Lower lobe of right lung (tissue), 2 donors: ENCODE results near the gene GNAQ. TPM values are rescaled to one million over a fixed set of nuclear protein-coding genes. Genes with fewer than 3 reads are reported as not detected.
"Not testable (repeated sequence)": the region's sequence is repeated elsewhere in the genome, so short reads cannot be mapped to it uniquely, and the experiment has no call there.

ENCODE experiments used
- ATAC-seq, 2 donors: fragments of 200-7000 bp; cut with Tn5 transposase; one replicate each; pipeline ENCODE4 v1.9.1; 2020 to 2022; ENCODE audit warnings: mild to moderate bottlenecking in 2 of 2, moderate library complexity in 2 of 2
- DNase-seq: peaks from one replicate; pipeline ENCODE4 v3.0.0-alpha.2; 2020
- H3K27ac ChIP-seq: fragments of 200-600 bp; one replicate; pipeline ENCODE4 v1.8.0; 2022
- H3K27me3 ChIP-seq: fragments of 200-600 bp; one replicate; pipeline ENCODE4 v1.8.0; 2022; ENCODE audit warnings: low read depth
- H3K36me3 ChIP-seq: fragments of 200-600 bp; one replicate; pipeline ENCODE4 v1.8.0; 2022; ENCODE audit warnings: mild to moderate bottlenecking
- H3K4me1 ChIP-seq: fragments of 200-600 bp; one replicate; pipeline ENCODE4 v1.8.0; 2022
- H3K4me3 ChIP-seq: fragments of 200-600 bp; one replicate; pipeline ENCODE4 v1.8.0; 2022; ENCODE audit warnings: mild to moderate bottlenecking
- H3K9me3 ChIP-seq: fragments of 200-600 bp; one replicate; pipeline ENCODE4 v1.8.0; 2022
- intact Hi-C: fragments of 100-400 bp; cut with DNase I; formaldehyde crosslinking; loops from one replicate; pipeline ENCODE4 v1.11.0; 2022
- total RNA-seq: library from RNA; stranded (reverse); fragmentation: NEBNext Ultra II Directional; extraction: Animal tissue kit (Norgen Biotek cat#: 25700); gene quantifications from one replicate; pipeline ENCODE4 v1.2.1, GENCODE V29; 2021
- TF ChIP-seq, protein P1 (sequence below): fragments of 200-600 bp; IDR thresholded peaks from one replicate; pipeline ENCODE4 v1.8.0; 2022; ENCODE audit warnings: antibody characterized with exemption, mild to moderate bottlenecking
- donor health status: DM: no; HTN: yes; CAD: no; lungs with severe emphysema.

Gene GNAQ
- total RNA-seq, 1 donor from 2014 or later = 130 TPM

- Histone ChIP-seq H3K4me1 (peaks cover 12% of the 10 kb centered on the region), H3K36me3 (peaks cover 6% of the 10 kb centered on the region), H3K4me3 (no peak overlapping the region), H3K9me3 (no peaks in the 10 kb centered on the region), H3K27me3 (no peaks in the 10 kb centered on the region), H3K27ac (no peak overlapping the region)
- DNase-seq (no peak), ATAC-seq (no peak)
- TF ChIP-seq, protein P1, sequence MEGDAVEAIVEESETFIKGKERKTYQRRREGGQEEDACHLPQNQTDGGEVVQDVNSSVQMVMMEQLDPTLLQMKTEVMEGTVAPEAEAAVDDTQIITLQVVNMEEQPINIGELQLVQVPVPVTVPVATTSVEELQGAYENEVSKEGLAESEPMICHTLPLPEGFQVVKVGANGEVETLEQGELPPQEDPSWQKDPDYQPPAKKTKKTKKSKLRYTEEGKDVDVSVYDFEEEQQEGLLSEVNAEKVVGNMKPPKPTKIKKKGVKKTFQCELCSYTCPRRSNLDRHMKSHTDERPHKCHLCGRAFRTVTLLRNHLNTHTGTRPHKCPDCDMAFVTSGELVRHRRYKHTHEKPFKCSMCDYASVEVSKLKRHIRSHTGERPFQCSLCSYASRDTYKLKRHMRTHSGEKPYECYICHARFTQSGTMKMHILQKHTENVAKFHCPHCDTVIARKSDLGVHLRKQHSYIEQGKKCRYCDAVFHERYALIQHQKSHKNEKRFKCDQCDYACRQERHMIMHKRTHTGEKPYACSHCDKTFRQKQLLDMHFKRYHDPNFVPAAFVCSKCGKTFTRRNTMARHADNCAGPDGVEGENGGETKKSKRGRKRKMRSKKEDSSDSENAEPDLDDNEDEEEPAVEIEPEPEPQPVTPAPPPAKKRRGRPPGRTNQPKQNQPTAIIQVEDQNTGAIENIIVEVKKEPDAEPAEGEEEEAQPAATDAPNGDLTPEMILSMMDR = no peak
- intact Hi-C loops = no loop called here
Observed at GRCh38 chr9:77866878-77867277, 164.7 kb downstream of the GNAQ start.

DNA sequence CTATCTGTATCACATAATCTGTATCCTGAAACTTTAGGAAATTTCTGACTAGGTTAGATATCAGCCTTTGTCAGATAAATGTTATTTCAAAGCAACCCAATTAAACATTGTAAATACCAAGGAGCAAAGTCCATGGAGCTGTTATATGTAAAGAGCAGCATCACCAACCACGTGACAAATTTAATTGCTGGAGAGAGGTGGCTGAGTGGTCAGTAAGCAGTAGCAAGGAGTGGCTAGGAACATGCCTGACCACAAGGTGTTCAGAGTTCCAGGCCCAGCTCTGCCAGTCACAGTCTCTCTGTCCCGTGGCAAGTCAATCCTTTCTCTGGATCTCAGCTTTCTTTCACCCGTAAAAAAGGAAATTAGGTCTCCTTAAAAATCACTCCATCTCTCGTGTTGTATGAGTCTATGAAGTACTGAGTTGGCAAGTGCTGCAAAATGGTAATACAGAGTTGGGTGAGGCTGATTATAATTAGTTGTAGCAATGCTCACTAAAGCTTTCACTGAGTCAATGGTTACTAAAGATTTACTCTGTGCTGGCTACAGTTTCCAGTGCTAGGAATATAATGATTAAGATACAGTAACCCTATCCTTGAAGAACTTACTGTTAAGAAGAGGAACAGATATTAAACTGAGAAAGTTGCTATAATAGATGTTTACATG is 166.1 kb downstream of the GNAQ start:
- no peak overlapping the region for H3K4me3 ChIP-seq
- H3K27me3 ChIP-seq = no peaks in the 10 kb centered on the region
- H3K27ac ChIP-seq = no peak overlapping the region
- TF ChIP-seq, protein P1 = no peak
- intact Hi-C loops = no loop called here
- no peaks in the 10 kb centered on the region for H3K9me3 ChIP-seq
- peaks cover 12% of the 10 kb centered on the region for H3K4me1 ChIP-seq
- H3K36me3 ChIP-seq = peaks cover 6% of the 10 kb centered on the region
- no peak for ATAC-seq
- DNase-seq = no peak

- Histone ChIP-seq H3K27me3 (no peaks in the 10 kb centered on the region), H3K4me3 (no peak overlapping the region), H3K36me3 (peaks cover 6% of the 10 kb centered on the region), H3K27ac (no peak overlapping the region), H3K4me1 (peaks cover 12% of the 10 kb centered on the region), H3K9me3 (no peaks in the 10 kb centered on the region)
- TF ChIP-seq, protein P1 = no peak
- DNase-seq (no peak), ATAC-seq (peak; percentile 68 to 86)
- intact Hi-C loops = no loop called here
Observed at GRCh38 chr9:77864211-77864889, 167.3 kb downstream of the GNAQ start.

DNA sequence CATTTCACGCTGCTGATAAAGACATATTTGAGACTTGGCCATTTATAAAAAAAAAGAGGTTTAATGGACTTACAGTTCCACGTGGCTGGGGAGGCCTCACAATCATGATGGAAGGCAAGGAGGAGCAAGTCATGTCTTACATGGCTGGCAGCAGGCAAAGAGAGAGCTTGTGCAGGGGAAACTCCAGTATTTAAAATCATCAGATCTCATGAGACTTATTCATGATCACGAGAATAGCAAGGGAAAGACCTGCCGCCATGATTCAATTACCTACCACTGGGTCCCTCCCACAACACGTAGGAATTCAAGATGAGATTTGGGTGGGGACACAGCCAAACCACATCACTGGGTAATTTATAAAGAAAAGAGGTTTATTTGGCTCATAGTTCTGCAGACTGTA is 168.0 kb downstream of the GNAQ start:
- H3K4me3 ChIP-seq, H3K27me3 ChIP-seq, DNase-seq, H3K27ac ChIP-seq, intact Hi-C loops, ATAC-seq, H3K9me3 ChIP-seq, H3K36me3 ChIP-seq: not testable (repeated sequence)
- peaks cover 12% of the 10 kb centered on the region for H3K4me1 ChIP-seq

- ATAC-seq, H3K36me3 ChIP-seq, H3K4me3 ChIP-seq, H3K9me3 ChIP-seq, H3K27me3 ChIP-seq, intact Hi-C loops, H3K27ac ChIP-seq, DNase-seq: not testable (repeated sequence)
- H3K4me1 ChIP-seq = peaks cover 12% of the 10 kb centered on the region
Observed at GRCh38 chr9:77860953-77861352, 170.7 kb downstream of the GNAQ start.

- peaks cover 24% of the 10 kb centered on the region for H3K4me1 ChIP-seq
- no peaks in the 10 kb centered on the region for H3K36me3 ChIP-seq
- intact Hi-C loops = no loop called here
- no peak overlapping the region for H3K27ac ChIP-seq
- H3K4me3 ChIP-seq = no peak overlapping the region
- ATAC-seq (no peak), DNase-seq (no peak)
- H3K27me3 ChIP-seq = no peaks in the 10 kb centered on the region
- no peaks in the 10 kb centered on the region for H3K9me3 ChIP-seq
- TF ChIP-seq, protein P1 = no peak
Observed at GRCh38 chr9:77857513-77858259, 173.9 kb downstream of the GNAQ start.
